ENCODE data around the gene OTOG.

Gene OTOG

DNA sequence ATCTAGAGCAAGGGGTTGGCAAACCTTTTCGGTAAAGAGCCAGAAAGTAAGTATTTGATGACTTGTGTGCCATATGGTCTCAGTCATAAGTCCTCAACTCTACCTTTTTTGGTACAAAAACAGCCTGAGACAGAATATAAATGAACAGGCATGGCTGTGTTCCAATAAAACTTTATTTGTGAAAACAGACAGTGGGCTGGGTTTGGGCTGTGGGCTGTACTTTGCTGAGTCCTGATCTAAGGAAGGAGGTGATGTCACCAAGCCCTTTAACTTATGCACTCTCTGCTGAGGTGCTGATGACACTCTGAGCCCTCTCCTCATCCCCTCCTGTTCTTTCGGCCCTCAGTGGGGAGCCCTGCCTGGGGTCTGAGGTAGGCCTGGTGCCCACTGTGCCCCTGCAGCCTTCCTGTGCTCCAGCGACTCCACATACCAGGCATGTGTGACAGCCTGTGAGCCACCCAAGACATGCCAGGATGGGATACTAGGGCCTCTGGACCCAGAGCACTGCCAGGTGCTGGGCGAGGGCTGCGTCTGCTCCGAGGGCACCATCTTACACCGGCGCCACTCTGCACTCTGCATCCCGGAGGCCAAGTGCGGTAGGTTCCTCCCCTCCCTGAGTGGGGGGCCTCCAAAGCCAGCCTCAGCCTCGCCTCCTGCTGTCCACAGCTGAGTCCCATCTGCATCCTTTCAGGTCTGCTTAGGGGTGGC lies 86.4 kb downstream of the OTOG start:
- DNase-seq (ENCODE audit: low spot score) = no peak

DNA sequence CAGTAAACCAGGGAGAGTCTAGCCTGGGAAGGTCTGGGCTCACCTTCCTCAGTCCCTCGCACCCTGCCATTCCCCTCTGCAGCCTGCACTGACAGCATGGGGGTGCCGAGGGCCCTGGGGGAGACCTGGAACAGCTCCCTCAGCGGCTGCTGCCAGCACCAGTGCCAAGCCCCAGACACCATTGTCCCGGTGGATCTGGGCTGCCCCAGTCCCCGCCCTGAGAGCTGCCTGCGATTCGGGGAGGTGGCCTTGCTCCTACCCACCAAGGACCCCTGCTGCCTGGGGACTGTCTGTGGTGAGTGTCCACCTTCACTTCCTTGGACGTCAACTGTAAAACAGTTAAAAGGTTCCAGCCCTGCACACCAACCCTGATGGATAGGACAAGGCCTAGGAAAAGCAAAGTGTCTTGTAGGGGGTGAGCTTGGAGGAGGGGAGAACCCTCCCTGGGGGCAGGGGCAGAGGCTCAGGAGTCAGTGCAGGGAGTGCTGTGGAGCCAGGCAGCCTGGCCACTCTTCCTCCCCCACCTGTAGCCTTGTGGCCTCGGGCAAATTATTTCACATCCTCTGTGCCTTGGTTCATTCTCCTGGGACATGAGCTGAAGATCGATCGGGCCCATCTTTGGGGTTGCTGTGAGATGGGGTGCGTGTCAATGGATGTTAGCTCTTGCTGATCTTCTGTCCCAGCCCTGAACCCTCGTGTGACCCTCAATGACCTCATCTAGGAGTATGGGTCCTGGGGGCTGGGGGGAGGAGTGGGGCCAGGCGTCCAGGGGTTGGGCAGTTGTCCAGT lies 87.1 kb downstream of the OTOG start:
- no peak for DNase-seq (ENCODE audit: low spot score)

DNA sequence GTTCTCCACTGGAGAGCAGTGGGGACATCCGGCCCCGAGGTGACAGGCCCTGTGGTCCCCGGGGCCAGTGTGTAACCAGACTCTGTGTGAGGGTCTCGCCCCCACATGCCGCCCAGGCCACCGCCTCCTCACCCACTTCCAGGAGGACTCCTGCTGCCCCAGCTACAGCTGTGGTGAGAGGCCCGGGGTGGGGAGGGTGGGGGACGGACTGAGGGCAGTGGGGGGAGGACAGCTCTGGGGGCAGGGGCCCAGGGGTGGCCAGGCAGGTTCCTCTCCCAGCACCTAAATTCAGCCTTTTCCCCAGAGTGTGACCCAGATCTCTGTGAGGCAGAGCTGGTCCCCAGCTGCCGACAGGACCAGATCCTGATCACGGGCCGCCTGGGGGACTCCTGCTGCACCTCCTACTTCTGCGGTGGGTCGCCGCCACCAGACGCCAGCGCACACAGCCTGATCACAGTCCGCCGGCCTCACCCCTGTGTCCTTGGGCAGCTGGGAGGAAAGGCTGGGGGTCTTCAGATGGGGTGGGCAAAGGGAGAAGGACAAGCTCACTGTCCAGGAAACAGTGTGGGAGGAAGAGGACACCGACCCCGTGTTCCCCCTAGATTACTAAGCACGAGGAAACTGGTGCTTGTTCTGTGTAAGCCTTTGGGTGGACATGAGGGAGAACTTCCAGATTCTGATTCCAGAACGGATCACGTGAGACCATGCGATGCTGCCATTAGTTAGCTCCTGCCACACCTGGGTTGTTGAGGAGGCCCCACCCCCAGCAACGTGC lies 87.9 kb downstream of the OTOG start:
- DNase-seq (ENCODE audit: low spot score) = no peak

DNA sequence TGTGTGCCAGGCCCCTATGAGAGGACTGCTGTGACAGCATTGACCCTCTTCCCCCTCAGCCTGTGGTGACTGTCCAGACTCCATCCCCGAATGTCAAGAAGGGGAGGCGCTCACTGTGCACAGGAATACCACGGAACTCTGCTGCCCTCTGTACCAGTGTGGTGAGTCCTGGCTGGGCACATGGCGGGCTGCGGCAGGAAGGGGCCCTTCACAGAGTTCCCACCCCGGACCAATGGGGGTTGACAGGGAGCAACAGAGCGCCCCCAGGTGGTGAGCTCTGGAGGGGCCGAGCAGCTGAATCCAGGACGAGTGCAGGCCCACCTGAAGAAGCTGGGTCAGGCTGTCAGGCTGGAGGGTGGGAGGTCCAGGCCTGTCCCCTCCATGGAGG lies 88.5 kb downstream of the OTOG start:
- no peak for DNase-seq (ENCODE audit: low spot score)

DNA sequence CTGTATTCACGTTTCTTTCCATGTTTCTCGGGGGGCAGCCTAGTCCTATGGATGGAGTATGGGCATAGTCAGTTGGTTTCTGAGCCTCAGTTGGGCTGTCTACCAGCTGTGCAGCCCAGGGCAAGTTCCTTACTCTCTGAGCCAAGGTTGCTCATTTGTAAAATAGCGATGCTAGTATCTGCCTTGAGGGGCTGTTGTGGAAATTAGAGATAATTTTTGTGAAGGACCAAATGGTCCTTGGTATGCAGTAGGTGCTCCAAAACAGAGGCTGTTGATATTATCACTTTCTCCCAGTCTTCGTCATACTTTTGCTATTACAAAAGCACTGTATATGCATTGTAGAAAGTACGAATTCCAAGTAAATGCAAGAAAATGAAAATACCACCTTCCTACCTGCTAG lies 89.7 kb downstream of the OTOG start:
- no peak for DNase-seq (ENCODE audit: low spot score)

DNA sequence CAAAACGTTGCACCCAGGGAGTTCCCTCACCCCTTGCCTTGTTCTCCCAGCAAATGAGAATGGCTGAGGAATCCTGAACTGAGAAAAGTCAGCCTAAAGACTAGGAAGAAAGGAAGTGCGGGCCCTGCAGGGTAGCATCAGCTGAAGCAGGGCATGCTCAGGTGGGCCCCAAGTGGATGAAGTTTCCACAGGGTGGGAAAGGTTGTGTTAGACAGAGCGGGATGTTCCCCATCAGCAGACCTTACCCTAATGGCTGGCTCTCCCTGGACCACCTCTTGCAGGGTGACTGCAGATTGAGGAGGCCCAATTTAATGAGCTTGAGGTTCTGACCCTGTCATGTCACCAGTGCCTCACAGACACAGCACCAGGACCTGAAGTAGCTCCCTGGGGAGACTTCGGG lies 90.8 kb downstream of the OTOG start:
- DNase-seq (ENCODE audit: low spot score) = no peak

DNA sequence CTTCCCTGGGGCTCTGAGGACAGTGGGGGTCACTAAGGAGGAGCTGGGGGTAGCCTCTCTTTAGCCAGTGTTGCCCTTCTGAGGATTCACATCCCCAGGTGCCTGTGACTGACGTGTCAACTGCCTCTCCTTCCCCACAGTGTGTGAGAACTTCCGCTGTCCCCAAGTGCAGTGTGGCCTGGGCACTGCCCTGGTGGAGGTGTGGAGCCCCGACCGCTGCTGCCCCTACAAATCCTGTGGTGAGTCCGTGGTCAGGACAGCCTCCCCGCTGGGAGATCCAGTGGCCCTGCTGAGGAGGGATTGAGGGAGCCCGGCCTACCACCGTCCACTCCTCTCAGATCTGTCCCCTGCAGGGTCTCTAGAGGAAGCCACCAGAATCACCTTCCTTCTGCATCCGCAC lies 91.3 kb downstream of the OTOG start:
- DNase-seq (ENCODE audit: low spot score) = no peak

DNA sequence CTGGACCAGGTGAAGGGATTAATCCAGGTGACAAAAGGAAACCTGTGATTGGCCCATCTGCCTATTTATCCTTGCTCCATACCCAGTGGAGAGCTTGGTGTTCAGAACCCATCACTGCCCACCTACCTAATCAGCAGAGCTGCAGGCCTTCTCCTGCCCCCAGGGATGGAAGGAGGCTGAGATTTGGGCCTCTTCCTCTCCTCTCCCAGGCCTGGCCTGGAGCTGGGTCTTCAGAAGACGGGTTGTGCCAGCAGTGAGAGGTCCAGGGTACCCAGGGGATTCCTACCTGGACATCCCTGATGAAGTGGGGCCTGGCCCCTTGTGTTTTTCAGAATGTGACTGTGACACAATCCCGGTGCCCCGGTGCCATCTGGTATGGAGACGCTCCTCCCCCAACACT lies 92.0 kb downstream of the OTOG start:
- no peak for DNase-seq (ENCODE audit: low spot score)

DNA sequence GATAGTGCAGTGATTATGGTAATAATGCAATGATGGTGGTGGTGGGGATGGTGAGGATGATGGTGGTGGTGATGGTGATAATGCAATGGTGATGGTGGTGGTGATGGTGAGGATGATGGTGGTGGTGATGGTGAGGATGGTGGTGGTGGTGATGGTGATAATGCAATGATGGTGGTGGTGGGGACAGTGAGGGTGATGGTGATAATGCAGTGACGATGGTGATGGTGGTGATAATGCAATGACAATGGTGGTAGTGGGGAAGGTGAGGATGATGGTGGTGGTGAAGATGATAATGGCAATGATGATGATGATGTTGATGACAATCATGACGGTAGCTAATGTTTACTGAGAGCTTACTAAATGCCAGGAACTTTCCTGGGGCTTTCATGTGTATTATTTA lies 92.7 kb downstream of the OTOG start:
- no peak for DNase-seq (ENCODE audit: low spot score)

DNA sequence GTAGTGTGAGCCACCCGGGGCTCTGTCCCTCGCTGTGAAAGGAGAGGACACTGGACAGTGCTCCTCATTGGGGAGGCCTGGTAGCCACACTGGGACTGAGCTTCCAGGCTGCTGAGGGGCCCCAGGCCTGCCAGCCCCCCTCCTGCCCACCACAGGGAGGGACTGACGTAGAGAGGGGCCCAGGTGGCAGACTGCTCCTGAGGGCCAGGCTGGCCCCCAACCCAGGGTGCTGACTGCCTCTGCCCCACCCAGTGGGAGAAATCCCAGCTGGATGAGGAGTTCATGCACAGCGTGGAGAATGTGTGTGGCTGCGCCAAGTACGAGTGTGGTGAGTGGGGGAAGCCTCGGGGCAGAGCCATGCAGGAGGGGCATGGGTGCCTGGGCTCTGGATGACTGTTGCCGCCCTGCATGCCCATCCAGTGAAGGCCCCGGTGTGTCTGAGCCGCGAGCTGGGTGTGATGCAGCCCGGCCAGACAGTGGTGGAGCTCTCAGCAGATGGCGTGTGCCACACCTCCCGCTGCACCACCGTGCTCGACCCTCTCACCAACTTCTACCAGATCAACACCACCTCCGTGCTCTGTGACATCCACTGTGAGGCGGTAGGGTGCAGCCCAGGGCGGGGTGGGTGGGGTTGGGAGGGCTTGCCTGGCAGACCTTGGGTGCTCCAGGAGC lies 93.6 kb downstream of the OTOG start:
- DNase-seq (ENCODE audit: low spot score) = no peak

DNA sequence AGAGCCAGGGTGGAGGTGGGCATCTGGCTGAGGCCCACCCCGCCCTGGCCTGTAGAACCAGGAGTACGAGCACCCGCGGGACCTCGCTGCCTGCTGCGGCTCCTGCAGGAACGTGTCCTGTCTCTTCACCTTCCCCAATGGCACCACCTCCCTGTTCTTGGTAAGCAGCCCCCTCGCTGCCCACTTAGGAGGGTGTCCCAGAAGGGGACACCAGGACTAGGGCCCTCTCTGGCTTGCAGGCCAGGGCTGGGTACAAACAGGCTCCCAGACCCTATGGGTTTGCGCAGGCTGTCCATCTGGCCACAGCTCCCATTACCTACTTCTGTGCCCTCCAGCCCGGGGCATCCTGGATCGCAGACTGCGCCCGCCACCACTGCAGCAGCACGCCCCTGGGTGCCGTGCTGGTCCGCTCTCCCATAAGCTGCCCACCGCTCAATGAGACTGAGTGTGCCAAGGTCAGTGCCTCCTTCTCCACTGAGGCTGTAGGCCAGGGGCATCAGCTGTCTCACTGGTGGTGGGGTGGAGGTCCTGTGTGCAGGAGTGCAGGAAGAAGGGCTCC lies 94.8 kb downstream of the OTOG start:
- DNase-seq (ENCODE audit: low spot score) = no peak

DNA sequence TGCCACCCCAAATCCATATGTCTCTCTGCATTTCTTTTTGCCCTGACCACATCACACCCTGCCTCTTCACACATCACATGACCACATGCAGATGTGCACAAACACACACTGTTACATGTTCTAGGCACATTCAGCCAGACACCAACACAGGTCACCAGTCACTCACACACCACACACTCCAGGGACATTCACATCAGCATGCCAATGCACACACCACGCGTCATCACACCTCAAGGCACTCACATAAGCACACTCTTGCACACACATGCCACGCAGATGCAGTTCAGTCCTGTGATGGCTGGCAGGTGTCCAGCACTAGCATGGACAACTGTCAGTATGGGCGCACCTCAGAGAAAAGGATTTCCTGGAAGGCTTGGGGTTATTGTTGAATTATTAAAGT lies 95.3 kb downstream of the OTOG start:
- DNase-seq (ENCODE audit: low spot score) = no peak

DNA sequence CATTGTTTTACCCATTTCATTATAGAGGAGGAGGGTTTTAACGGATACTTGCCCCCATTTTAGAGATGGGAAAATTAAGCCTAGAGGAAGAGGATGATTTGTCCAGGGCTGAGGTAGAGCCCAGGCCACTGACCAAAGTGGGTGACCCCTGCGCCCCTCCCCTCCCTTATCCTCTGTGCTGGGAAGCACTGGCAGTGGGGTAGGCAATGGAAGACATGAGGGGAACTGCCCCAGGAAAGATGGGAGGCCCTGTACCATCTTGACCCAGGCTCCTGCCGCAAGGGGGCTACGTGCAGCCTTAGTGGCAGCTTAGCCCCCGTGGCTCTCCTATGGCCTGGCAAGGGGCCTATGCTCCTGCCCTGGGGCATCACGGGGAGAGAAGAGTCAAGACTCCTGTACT lies 95.9 kb downstream of the OTOG start:
- no peak for DNase-seq (ENCODE audit: low spot score)

DNA sequence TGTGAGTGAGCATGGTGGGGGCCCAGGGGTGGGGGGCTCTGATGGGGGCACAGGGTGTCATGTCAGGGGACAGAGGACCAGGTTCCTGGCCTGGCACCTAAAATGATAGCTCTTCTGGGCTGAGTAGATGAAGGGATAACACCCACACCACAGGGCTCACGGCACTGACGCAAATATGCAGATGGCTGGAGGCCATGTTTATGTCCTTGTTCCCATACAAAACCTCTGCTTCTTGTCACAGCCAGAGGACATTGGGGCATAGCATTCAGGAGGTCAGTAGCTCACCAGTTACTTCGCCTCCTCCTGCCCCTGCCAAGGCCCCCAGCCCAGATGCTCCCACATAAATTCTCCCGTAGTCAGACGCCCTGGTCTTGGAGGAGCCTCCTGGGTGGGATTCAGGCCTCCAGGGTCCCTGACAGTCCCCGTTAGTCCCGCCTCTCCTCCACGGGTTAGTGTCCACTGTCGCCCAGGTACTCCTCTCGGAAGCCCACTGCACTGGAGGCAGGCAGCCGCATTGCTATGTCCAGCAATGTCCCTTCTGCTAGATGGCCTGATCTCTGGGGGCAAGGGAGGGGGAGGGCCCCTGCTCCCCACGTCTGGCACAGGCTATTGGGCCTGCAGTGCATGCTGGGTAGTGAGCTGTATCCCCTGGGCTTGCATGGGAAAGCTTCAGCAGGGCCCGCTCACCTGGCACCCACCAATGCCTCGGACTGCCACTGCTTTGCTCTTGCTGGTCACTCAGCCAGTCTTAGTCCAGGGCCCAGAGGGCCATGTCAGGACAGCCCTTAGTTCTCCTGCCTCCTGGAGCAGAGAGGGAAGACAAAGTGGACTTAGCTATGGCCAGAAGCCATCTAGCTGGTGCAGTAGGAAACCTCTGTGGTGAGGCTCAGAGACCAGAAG lies 96.7 kb downstream of the OTOG start:
- no peak for DNase-seq (ENCODE audit: low spot score)

DNA sequence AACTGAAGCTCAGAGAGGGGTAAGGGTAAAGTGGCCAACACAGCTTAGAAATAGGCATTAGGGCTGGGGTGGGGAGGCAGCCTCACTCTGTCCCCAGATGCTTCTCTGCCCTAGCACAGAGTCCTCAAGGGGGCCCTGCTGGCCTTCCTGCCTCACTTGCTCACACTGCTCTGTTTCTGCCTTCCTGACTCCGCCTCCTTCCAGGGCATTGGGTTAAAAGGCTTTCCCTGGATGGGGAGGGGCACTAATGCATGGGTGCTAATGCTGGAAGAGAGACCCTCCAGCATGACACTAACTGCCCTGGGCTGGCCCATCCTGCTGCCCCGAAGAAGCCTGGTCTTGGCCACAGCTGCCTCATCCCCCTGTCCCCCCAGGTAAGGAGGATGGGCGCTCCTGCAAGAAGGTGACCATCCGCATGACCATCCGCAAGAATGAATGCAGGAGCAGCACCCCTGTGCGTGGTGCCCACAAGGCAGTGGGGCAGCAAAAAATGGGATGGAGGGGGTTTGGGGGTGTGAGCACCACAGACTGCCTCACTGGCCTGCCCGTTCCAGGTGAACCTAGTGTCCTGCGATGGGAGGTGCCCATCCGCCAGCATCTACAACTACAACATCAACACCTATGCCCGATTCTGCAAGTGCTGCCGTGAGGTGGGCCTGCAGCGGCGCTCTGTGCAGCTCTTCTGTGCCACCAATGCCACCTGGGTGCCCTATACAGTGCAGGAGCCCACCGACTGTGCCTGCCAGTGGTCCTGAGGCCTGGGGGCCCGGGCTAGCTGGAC lies 98.3 kb downstream of the OTOG start:
- no peak for DNase-seq (ENCODE audit: low spot score)

DNA sequence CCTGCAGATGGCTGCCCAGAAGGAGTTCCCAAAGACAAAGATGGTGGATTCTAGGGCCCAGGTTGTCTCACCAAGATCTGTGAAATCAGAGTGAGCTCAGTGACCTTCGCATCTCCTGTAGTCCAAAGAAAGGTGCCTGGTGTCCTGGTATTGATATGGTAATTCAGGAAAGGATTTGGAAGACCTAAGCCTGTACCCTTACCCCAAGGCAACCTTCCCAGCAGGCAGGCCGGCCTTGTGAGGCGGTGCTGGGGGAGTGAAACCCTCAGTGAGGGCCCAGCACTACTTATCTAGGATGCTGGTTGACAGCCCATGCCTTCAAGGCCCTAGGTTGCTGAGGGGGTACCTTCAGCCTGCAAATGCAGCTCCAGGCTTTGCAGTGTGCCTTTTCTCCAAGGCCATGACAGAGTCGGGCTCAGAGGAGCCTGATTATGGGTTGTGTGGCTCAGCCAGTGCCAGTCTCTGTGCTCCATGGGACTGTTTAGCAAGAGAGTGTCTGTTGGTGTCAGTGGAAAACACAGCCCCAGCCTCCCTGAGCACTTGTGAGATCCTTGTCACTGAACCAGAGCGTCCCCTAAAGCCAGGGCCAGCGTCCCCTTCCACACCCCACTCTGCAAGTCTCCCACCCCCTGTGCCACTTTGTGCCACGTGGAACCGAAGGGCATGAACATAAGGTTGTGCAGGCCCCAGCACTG lies 99.5 kb downstream of the OTOG start:
- DNase-seq (ENCODE audit: low spot score) = no peak

DNA sequence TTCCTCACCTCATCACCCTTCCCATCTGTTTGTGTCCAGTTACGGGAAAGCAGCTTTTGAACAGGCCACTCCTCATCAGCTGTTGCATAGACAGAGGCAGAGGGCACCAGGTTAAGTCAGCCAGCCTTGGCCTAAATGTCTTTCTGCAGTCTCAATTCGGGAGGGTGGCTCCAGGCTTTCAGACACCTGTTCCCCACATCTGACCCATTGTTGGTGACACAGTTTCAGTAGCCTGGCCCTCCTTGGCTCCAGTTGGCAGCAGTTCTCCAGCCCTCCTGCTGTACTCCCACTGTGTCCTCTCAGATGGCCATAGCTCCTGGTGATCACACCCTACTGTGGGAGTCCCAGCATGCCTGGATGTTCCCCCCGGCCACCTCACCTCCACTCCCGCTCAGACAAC lies 101.5 kb downstream of the OTOG start:
- no peak for DNase-seq (ENCODE audit: low spot score)

DNA sequence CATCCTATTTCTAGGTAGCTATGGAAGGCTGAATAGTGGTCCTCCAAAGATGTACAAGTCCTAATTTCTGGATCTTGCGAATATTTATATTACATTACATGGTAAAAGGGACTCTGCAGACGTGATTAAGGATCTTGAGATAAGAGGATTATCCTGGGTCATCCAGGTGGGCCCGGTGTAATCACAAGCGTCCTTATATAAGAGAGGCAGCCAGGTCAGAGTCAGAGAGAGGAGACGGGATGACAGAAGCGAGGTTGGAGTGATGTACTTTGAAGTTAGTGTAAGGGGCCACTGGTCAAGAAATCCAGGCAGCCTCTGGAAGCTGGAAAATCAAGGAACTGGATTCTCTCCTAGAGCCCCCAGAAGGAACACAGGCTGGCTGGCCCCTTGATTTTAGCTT lies 102.2 kb downstream of the OTOG start:
- no peak for DNase-seq (ENCODE audit: low spot score)

DNA sequence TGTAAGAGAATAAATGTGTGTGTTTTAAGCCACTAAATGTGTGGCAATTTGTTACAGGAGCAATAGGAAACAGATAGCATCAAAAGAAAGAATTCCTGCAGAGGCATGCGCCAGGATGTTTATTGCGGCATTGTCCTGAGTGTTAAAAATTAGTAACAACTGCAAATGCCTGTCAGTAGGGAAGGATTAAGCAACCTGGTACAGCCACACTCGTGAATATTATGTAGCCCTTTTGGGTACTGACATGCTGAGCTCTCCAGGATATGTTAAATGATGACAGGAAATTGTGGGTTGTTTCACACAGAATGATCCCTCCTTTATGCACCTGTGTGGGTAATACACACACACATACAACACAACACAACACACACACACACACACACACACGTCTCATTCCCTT lies 102.6 kb downstream of the OTOG start:
- DNase-seq (ENCODE audit: low spot score) = no peak

Data from HuH-7 (cell line).